HG02885 (cell line): ENCODE data around the gene SEC31A.
"Not testable (repeated sequence)": the region's sequence is repeated elsewhere in the genome, so short reads cannot be mapped to it uniquely, and the experiment has no call there.

ENCODE experiments used
- ATAC-seq: cut with Tn5 transposase; IDR thresholded peaks from one replicate; pipeline ENCODE4 v1.9.1; 2021; ENCODE audit warnings: mild to moderate bottlenecking; ENCODE audit not compliant: unreplicated experiment, poor library complexity

The SEC31A gene

GRCh38 chr4:82850684-82851083 lies 40.3 kb downstream of the SEC31A start:
- no peak for ATAC-seq

DNA sequence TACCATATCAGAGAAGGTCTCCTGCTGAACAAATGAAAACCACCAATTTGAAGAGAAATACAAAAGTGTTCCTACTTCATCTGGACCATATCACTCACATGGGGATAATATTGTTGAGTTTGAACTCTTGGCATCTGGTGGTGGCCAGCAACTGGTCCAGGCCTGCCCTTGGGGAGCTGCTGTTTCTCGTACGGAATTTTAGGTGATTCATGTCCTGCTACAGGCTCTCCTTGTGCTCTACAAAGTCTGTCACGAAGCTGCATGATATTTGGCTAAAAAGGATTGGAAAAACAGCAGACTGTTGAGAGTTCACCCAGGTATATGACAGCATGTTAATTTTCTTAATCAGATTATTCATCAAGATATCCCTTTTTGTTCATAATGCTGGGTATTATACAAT lies 42.2 kb downstream of the SEC31A start:
- ATAC-seq = no peak

DNA sequence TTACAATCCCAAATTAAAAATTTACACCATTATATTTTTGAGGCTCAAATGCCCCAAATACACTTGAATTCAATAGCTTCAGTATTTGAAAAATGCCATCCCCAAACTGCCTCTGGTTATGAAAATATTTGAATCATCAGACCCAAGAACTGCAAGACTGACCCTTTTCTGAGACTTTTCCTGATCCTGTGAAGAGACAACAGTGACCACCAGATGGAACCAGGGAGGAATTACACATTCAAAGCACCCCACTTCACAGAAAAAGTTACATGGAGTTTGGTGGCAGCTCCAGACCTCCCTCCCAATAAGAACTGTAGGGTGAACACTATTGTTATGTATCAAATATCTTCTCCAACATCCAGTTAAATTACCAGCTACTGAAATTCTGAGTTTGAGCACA lies 48.4 kb downstream of the SEC31A start:
- ATAC-seq = no peak

DNA sequence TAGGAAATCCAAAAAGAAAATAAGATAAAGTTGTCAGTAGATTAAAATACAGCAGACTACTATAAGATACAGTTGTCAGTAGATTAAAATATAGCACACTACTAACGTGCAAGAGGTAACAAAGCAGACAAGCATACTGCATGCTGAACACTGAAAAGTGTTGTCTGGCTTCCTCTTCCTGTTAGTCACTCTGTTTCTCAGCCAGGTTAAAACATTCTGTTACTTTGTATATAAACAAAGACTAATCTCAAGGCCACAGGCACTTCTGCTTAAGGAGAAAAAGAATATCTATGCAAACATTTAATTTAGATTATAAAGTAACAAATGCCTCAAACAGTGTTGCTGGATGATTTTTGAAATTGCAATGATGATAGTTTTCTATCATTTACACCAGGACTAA lies 51.3 kb downstream of the SEC31A start:
- ATAC-seq = no peak

DNA sequence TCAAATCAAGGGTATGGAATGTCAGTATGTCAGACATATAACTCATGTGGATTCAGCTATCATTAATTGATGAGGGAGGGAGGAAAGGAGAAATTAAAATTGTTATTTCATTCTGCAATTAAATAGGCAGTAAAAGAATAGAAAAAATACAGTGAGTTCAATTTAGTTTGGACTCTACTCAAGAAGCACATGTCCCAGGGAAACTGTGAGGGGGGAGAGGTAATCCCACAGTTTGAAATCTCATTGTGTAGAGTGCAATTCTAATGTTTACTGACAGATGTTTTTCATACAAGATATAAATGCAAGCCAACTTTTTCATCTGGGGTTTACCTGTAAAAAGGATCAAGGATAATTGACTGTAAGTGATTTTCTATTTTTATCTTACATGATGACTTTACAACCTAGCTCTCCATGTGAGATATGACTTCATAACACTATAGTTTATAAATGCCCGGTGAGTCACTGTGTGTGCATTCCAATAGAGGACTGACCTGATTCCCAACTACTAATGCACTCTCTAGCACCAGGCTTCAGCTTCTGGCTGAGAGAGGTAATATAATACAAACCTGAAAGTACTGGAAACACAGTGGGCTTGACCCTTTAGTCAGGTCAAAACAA lies 57.1 kb downstream of the SEC31A start:
- ATAC-seq = no peak

DNA sequence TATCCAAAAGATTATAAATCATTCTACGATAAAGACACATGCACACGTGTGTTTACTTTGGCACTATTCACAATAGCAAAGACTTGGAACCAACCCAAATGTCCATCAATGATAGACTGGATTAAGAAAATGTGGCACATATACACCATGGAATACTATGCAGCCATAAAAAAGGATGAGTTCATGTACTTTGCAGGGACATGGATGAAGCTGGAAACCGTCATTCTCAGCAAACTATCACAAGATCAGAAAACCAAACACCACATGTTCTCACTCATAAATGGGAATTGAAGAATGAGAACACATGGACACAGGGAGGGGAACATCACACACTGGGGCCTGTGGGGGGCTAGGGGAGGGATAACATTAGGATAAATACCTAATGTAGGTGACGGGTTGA lies 57.9 kb downstream of the SEC31A start:
- not testable (repeated sequence) for ATAC-seq

DNA sequence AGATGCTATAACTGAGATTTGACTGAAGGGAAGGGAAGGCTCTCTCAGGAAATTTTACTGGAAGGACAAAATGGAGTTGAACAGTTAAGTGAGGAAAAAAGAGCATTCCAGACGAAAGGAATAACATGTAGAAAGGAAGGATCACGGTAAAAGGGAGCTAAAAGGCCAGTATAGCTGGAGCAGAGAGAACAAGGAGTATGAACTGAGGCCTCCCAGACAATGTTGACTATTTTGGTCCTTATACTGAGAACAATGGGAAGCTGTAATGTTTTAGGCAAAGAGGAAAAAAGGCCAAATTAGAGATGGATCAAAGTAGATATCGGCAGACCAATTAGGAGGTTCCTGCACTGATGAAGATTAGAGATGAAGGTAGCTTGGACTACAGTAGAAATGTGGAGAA lies 65.5 kb downstream of the SEC31A start:
- no peak for ATAC-seq

GRCh38 chr4:82823062-82823461 lies 67.9 kb downstream of the SEC31A start:
- ATAC-seq = no peak

DNA sequence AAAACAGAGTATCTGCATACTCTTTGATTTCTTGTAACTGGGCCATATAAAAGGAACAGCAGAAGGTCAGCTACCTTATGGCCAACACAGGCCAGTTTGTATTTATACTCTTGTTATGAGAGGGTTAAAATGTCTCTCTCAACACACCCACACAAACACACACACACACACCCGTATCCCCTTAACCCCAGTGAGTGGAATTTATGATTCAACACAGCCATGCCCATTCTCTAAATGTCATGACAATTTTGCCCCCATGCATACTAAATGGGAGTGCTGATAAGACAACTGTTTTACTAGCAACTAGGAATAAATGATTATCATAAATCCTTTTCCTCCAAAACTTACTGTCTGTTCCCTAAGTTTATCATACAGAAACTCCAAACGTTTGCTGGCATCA lies 70.3 kb downstream of the SEC31A start:
- no peak for ATAC-seq

- no peak for ATAC-seq
These were observed 72.0 kb downstream of the SEC31A start for GRCh38 chr4:82818664-82819662.

- not testable (repeated sequence) for ATAC-seq
These were observed 74.1 kb downstream of the SEC31A start for GRCh38 chr4:82816874-82817273.

- no peak for ATAC-seq
These were observed 76.9 kb downstream of the SEC31A start for GRCh38 chr4:82814034-82814433.

DNA sequence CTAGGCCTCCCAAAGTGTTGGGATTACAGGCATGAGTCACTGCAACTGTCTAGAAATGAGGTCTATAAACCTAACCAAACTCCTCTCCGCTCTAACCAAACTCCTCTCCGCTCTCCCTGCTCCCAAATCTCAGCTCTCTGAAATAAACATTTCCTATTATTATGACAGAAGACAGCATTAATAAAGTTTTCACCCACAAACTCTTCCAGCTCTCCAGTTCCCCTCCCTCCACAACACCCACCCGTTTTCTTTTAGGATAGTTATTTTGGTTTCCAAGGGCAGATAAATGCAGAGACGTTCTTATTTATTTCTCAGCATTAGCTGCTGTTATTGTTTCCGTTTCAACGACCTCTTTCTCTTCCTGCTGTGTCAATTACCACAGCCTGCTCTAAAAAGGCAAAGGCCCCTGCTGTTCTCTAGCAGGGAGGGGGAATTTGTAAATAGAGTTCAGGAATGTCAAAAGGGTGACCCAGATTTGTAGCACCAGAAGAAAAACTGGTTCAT lies 79.1 kb downstream of the SEC31A start:
- no peak for ATAC-seq

GRCh38 chr4:82811392-82811791 lies 79.6 kb downstream of the SEC31A start:
- ATAC-seq = no peak

DNA sequence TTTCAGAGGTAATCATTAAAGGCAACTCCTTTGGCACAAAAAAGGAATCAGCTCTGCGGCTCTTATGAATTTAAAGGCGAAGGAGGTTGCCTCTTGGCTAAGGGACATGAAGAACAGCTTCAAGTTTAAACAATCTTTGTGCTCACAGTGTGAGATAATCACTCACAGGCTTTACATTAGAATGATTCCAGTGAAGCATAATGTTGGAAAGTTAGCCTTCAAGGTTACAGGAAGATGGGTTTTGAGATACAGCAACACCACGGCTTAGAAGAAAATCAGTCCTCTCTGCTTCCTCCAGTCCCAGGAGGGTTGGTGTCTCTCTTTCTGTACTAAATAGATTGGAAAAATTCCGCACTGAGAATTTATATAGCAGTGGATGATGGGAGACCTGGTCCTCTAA lies 80.8 kb downstream of the SEC31A start:
- no peak for ATAC-seq

DNA sequence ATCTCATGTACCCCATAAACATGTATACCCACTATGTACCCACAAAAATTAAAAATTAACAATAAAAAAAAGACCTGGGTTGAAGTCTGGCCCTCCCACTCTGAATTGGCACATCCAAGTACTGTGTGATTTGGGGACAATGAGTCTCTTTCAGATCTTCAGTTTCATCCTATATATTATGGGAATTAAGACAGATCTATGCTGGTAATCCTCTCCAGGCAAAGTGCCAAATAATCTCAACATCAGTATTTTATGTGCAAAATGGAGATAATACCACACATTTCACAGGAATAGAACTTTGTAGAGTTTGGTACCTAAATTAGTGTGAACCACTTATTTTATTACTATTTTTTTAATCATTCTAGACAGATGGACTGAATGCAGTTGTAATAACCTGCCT lies 81.3 kb downstream of the SEC31A start:
- no peak for ATAC-seq

DNA sequence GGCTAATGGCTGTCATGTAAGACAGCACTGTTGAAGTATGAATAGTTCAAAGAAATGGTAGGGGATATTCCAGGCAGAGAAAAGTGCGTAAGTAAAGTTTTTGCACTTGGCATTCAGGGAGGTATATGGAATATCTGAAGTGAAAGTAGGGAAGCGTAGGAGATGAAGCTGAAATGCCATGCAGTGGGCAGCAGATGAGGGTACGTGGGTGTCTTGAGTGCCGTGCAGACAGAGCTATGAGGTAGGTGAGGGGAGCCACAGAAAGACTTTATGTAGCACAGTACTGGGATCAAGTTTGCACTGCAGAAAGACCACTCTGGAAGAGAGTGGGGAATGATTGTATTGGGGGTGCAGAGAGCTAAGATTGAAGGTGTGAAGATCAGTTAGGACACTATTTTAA lies 87.2 kb downstream of the SEC31A start:
- ATAC-seq = no peak

DNA sequence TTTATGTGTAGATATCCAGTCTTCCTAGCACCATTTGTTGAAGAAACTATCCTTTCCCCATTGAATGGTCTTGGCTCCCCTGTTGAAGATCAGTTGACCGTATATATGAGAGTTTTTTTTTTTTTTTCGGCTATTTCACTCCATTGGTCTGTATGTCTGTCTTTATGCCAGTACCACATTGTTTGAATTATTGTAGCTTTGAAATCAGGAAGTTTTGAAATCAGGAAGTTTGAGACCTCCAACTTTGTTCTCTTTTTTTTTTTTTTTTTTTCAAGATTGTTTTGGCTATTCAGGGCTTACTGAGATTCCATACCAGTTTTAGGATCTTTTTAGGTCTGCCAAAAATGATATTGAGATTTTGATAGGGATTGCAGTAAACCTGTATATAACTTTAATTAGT lies 88.0 kb downstream of the SEC31A start:
- ATAC-seq = no peak

GRCh38 chr4:82801910-82802521 lies 88.9 kb downstream of the SEC31A start:
- ATAC-seq = no peak

DNA sequence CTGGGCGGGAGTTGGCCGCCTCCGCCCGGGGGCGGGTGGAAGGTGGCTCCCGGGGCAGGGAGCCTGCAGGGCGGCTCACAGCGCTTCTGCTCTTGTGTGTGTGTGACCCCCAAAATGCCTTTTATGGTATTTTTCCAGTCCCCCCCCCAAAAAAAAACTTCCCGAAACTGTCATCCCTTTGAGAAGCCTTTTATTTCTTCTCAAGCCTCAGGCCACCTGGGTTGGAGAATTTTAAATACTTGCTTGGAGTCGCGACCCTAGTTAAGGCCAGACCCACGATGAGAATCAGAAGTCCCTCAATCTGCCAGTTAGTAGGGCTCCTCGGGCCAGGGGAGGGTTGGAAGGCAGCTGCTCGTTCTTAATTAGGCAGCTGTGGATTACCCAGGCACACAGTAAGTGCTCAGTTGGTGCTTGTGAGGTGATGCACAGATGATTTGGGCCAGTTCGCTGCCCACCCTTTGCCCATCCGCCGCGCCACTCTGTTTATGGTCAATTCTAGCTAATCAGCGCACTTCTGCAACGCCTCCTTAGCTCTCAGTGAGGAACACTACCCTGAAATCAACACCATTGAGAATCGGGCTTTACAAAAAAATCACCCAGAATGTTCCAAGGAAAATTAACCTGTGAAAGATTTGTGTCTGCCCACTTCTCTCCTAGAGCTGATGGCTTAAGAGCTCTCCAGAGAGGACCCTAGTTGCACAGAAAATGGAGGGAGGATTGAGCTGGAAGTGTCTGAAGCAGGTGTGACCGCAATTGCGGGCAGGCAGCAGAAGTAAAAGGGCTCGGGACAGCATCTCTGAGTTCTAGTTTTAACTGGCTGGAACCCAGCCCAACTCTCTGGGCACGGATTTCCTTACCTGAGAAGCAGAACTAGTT lies 91.7 kb downstream of the SEC31A start:
- no peak for ATAC-seq
